HG02943 (cell line): Measurements from ENCODE around the gene CPNE1.

Experiments
- ATAC-seq: cut with Tn5 transposase; IDR thresholded peaks from one replicate; pipeline ENCODE4 v1.9.1; 2021; ENCODE audit warnings: mild to moderate bottlenecking, low read depth, moderate library complexity; ENCODE audit not compliant: unreplicated experiment

Gene CPNE1

DNA sequence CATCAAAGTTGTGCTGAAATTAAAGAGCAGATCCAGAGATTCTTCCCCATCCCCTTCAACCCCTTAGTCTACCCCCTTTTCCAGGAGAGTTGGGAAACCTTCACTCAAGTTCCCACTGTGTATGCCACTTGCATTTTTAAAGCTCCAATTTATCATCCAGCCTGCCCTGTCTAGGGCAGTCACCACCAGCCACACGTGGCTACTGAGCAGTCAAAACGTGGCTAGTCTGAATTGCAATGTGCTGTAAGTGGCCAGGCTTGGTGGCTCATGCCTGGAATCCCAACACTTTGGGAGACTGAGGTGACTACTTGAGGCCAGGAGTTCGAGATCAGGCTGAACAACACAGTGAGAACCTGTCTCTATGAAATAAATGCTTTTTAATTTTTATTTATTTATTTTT, 87.9 kb downstream of the CPNE1 start:
- no peak for ATAC-seq
